H9 (cell line): ENCODE results near the gene RAB25. TPM values are rescaled to one million over a fixed set of nuclear protein-coding genes. Genes with fewer than 3 reads are reported as not detected.
A peak's percentile ranks its signal among the peaks of the same experiment; 100 is the strongest.

Experiments used
- DNase-seq: peaks from one replicate; pipeline ENCODE4 v3.0.0-alpha.2; 2017
- H2AFZ ChIP-seq: one replicate; pipeline ENCODE4 v1.6.1; 2013; ENCODE audit warnings: mild to moderate bottlenecking, low read length, control low read depth, moderate library complexity
- H2AK5ac ChIP-seq: 2 replicates; pipeline ENCODE4 v1.6.1; 2013; ENCODE audit warnings: low read length, control low read depth, mixed read lengths; ENCODE audit not compliant: insufficient read length
- H2BK120ac ChIP-seq: one replicate; pipeline ENCODE4 v1.6.1; 2013; ENCODE audit warnings: low read depth, mild to moderate bottlenecking, low read length, control low read depth, inconsistent platforms; ENCODE audit not compliant: poor library complexity, severe bottlenecking
- H2BK12ac ChIP-seq: 2 replicates; pipeline ENCODE4 v1.6.1; 2013; ENCODE audit warnings: low read length, control low read depth, mixed read lengths, low read depth; ENCODE audit not compliant: insufficient read length
- H2BK15ac ChIP-seq: 2 replicates; pipeline ENCODE4 v1.6.1; 2013; ENCODE audit warnings: low read depth, low read length, control low read depth
- H2BK20ac ChIP-seq: one replicate; pipeline ENCODE4 v1.6.1; 2013; ENCODE audit warnings: low read depth, mild to moderate bottlenecking, low read length, control low read depth, inconsistent platforms; ENCODE audit not compliant: poor library complexity, severe bottlenecking
- H2BK5ac ChIP-seq: 2 replicates; pipeline ENCODE4 v1.6.1; 2013; ENCODE audit warnings: low read length, control low read depth, mixed read lengths; ENCODE audit not compliant: insufficient read length
- H3K14ac ChIP-seq: 2 replicates; pipeline ENCODE4 v1.6.1; 2013; ENCODE audit warnings: low read length, control low read depth; ENCODE audit not compliant: insufficient read depth
- H3K18ac ChIP-seq: 2 replicates; pipeline ENCODE4 v1.6.1; 2013; ENCODE audit warnings: low read depth, mild to moderate bottlenecking, mixed read lengths, low read length, control low read depth; ENCODE audit not compliant: insufficient read length
- H3K23ac ChIP-seq: 2 replicates; pipeline ENCODE4 v1.6.1; 2013; ENCODE audit warnings: low read length, control low read depth, mixed read lengths, low read depth; ENCODE audit not compliant: insufficient read length
- H3K23me2 ChIP-seq: 2 replicates; pipeline ENCODE4 v1.6.1; 2013; ENCODE audit warnings: low read depth, mild to moderate bottlenecking, mixed read lengths, low read length, control low read depth; ENCODE audit not compliant: insufficient read length, poor library complexity, severe bottlenecking
- H3K27ac ChIP-seq: 2 replicates; pipeline ENCODE4 v1.5.1; 2013; ENCODE audit warnings: low read length, control low read depth, mixed read lengths, low read depth; ENCODE audit not compliant: insufficient read length
- H3K27me3 ChIP-seq: 2 replicates; pipeline ENCODE4 v1.6.1; 2013; ENCODE audit warnings: low read length, control low read depth, inconsistent platforms; ENCODE audit not compliant: insufficient read depth
- H3K4ac ChIP-seq: 2 replicates; pipeline ENCODE4 v1.6.1; 2013; ENCODE audit warnings: low read depth, mild to moderate bottlenecking, control low read depth, inconsistent platforms, low read length, moderate library complexity
- H3K4me1 ChIP-seq: 2 replicates; pipeline ENCODE4 v1.6.1; 2013; ENCODE audit warnings: low read length, control low read depth, inconsistent platforms; ENCODE audit not compliant: insufficient read depth
- H3K4me2 ChIP-seq: 2 replicates; pipeline ENCODE4 v1.6.1; 2013; ENCODE audit warnings: low read length, control low read depth, mixed read lengths; ENCODE audit not compliant: insufficient read length, insufficient read depth
- H3K56ac ChIP-seq: 2 replicates; pipeline ENCODE4 v1.6.1; 2013; ENCODE audit warnings: low read depth, mild to moderate bottlenecking, mixed read lengths, low read length, control low read depth; ENCODE audit not compliant: insufficient read length
- H3K79me1 ChIP-seq: 2 replicates; pipeline ENCODE4 v1.6.1; 2013; ENCODE audit warnings: low read depth, mild to moderate bottlenecking, moderate library complexity, low read length, control low read depth, inconsistent platforms; ENCODE audit not compliant: insufficient read depth, poor library complexity, severe bottlenecking
- H3K79me2 ChIP-seq: 2 replicates; pipeline ENCODE4 v1.6.1; 2013; ENCODE audit warnings: low read length, control low read depth, inconsistent platforms; ENCODE audit not compliant: insufficient read depth
- H3K9ac ChIP-seq: 2 replicates; pipeline ENCODE4 v1.6.1; 2013; ENCODE audit warnings: low read length, control low read depth, mixed read lengths; ENCODE audit not compliant: insufficient read length; ENCODE audit errors: extremely low read depth
- H3K9me3 ChIP-seq: one replicate; pipeline ENCODE4 v1.6.1; 2013; ENCODE audit warnings: low read depth, low read length, inconsistent platforms; ENCODE audit not compliant: control insufficient read depth
- H3T11ph ChIP-seq: one replicate; pipeline ENCODE4 v1.6.1; 2013; ENCODE audit warnings: mild to moderate bottlenecking, low read length, control low read depth, inconsistent platforms
- H4K20me1 ChIP-seq: one replicate; pipeline ENCODE4 v1.6.1; 2013; ENCODE audit not compliant: control insufficient read depth, insufficient read length, insufficient read depth
- H4K5ac ChIP-seq: 2 replicates; pipeline ENCODE4 v1.6.1; 2013; ENCODE audit warnings: low read depth, mild to moderate bottlenecking, mixed read lengths, low read length, control low read depth; ENCODE audit not compliant: insufficient read length
- H4K8ac ChIP-seq: replicated peaks from 2 replicates; pipeline ENCODE4 v1.6.1; 2013; ENCODE audit warnings: low read length, control low read depth, mixed read lengths, low read depth; ENCODE audit not compliant: insufficient read length
- H4K91ac ChIP-seq: 2 replicates; pipeline ENCODE4 v1.6.1; 2013; ENCODE audit warnings: low read depth, mild to moderate bottlenecking, moderate library complexity, mixed read lengths, low read length, control low read depth; ENCODE audit not compliant: insufficient read length
- H3K27ac Mint-ChIP-seq, 3 experiments: 2 replicates in 2 of 3; 3 replicates in 1 of 3; pipeline ENCODE4 v1.8.0; 2020 to 2021; ENCODE audit warnings: mixed read lengths in 3 of 3, mild to moderate bottlenecking in 1 of 3, moderate library complexity in 1 of 3
- H3K27me3 Mint-ChIP-seq: 2 replicates; pipeline ENCODE4 v1.8.0; 2021; ENCODE audit warnings: low read depth, mild to moderate bottlenecking, moderate library complexity, mixed read lengths
- H3K36me3 Mint-ChIP-seq, 3 experiments: 2 replicates in 2 of 3; 3 replicates in 1 of 3; pipeline ENCODE4 v1.8.0; 2020 to 2021; ENCODE audit warnings: low read depth in 3 of 3, mixed read lengths in 3 of 3; ENCODE audit not compliant: insufficient read depth in 1 of 3
- H3K4me1 Mint-ChIP-seq, 2 experiments: 2 replicates each; pipeline ENCODE4 v1.8.0; 2020; ENCODE audit warnings: mixed read lengths in 2 of 2
- H3K4me3 Mint-ChIP-seq, 2 experiments: 2 replicates in 1 of 2; 3 replicates in 1 of 2; pipeline ENCODE4 v1.8.0; 2020 to 2021; ENCODE audit warnings: mild to moderate bottlenecking in 2 of 2, mixed read lengths in 2 of 2, moderate library complexity in 1 of 2
- H3K9me3 Mint-ChIP-seq, 2 experiments: 2 replicates in 1 of 2; 3 replicates in 1 of 2; pipeline ENCODE4 v1.8.0; 2020; ENCODE audit warnings: mild to moderate bottlenecking in 2 of 2, mixed read lengths in 2 of 2, moderate library complexity in 1 of 2
- CTCF ChIP-seq: fragments of 200-600 bp; sonication (generic); conservative IDR thresholded peaks from 3 replicates; pipeline ENCODE4 v1.8.0; 2021; ENCODE audit warnings: antibody characterized with exemption, mild to moderate bottlenecking
- WGBS: extraction: QIAGEN DNeasy Blood & Tissue Kit; methylation state at CpG from one replicate; pipeline ENCODE4 v1.1.7; 2013; ENCODE audit warnings: missing lambda C conversion rate, low lambda C conversion rate, mixed read lengths; ENCODE audit not compliant: insufficient read length; ENCODE audit errors: extremely low coverage; 5-methylcytosine and 5-hydroxymethylcytosine counted together
- total RNA-seq: library from RNA; stranded (reverse); gene quantifications from 2 replicates; pipeline ENCODE4 v1.2.1, GENCODE V29; 2021

RAB25 gene
- total RNA-seq, 1 experiment from 2014 or later = 43.1 TPM

GRCh38 chr1:156108057-156108456 lies 47.1 kb downstream of the RAB25 start:
- no peaks in the 10 kb centered on the region; a peak in 1 of 5 replicates for H3K9me3 Mint-ChIP-seq
- no peak overlapping the region for H3K27ac ChIP-seq

More at GRCh38 chr1:156108057-156108456, 47.1 kb downstream of the RAB25 start:
- DNase-seq = no peak
- Histone ChIP-seq H4K8ac (no peak overlapping the region), H4K91ac (no peak overlapping the region), H2BK120ac (no peak overlapping the region), H3K4ac (no peak overlapping the region), H3K4me2 (no peak overlapping the region), H3K23ac (no peak overlapping the region), H4K5ac (no peak overlapping the region), H2AK5ac (no peak overlapping the region), H2BK5ac (no peak overlapping the region), H3K23me2 (peaks cover 5% of the 10 kb centered on the region), H3K79me1 (no peaks in the 10 kb centered on the region), H2BK15ac (no peak overlapping the region), H3K79me2 (no peaks in the 10 kb centered on the region), H3K27me3 (no peaks in the 10 kb centered on the region), H3K4me1 (peaks cover 14% of the 10 kb centered on the region; the same call in 1 of the 2 replicates), H3K18ac (no peak overlapping the region), H3K9ac (no peak overlapping the region), H3K56ac (no peak overlapping the region), H3T11ph (no peak overlapping the region), H2BK20ac (no peak overlapping the region), H3K9me3 (no peaks in the 10 kb centered on the region), H4K20me1 (no peaks in the 10 kb centered on the region), H3K14ac (no peak overlapping the region), H2BK12ac (no peak overlapping the region), H2AFZ (no peak overlapping the region)
- Mint-ChIP-seq H3K36me3 (peaks cover 0 to 2% (median 0%) of the 10 kb centered on the region in 3 experiments; a peak in 2 of 7 replicates), H3K27ac (peak overlapping the region in 1 of 3 experiments; percentile 69; a peak in 1 of 7 replicates), H3K4me3 (peak overlapping the region in 1 of 2 experiments; percentile 38; a peak in 1 of 5 replicates), H3K4me1 (peaks cover 39 to 54% of the 10 kb centered on the region in 2 experiments), H3K27me3 (peaks cover 5% of the 10 kb centered on the region; the same call in 1 of the 2 replicates)
- TF ChIP-seq CTCF = no peak
- no CpG with 5 or more reads among the region's 3 CpGs for WGBS
